DOHH2 (cell line): Measurements from ENCODE around the gene DCP1B.

Experiments
- H3F3A ChIP-seq: fragments of 200-600 bp; sonication (generic), shearing (Covaris generic); 2 replicates; pipeline ENCODE4 v1.6.0; 2016; ENCODE audit warnings: antibody characterized with exemption, mild to moderate bottlenecking; ENCODE audit not compliant: control insufficient read depth, insufficient read depth
- H3K27ac ChIP-seq: fragments of 200-600 bp; sonication (generic); 2 replicates; pipeline ENCODE4 v1.5.1; 2014; ENCODE audit warnings: low read depth, mild to moderate bottlenecking, low read length, moderate library complexity
- H3K27me3 ChIP-seq: fragments of 200-600 bp; sonication (generic); 2 replicates; pipeline ENCODE4 v1.6.1; 2014; ENCODE audit warnings: mild to moderate bottlenecking, low read length, mixed read lengths; ENCODE audit not compliant: control insufficient read depth
- H3K36me3 ChIP-seq: fragments of 200-600 bp; sonication (generic); 2 replicates; pipeline ENCODE4 v1.6.1; 2014; ENCODE audit warnings: mild to moderate bottlenecking, low read length, moderate library complexity, mixed read lengths; ENCODE audit not compliant: control insufficient read depth
- H3K4me1 ChIP-seq: fragments of 200-600 bp; sonication (generic); 2 replicates; pipeline ENCODE4 v1.6.1; 2014; ENCODE audit warnings: mild to moderate bottlenecking, low read length, mixed read lengths; ENCODE audit not compliant: control insufficient read depth
- H3K4me2 ChIP-seq: fragments of 200-600 bp; sonication (generic); 2 replicates; pipeline ENCODE4 v1.6.0; 2014; ENCODE audit warnings: mild to moderate bottlenecking, low read length, moderate library complexity
- H3K4me3 ChIP-seq: fragments of 200-600 bp; sonication (generic); 2 replicates; pipeline ENCODE4 v1.5.1; 2014; ENCODE audit warnings: mild to moderate bottlenecking, low read length, mixed read lengths
- H3K79me2 ChIP-seq: fragments of 200-600 bp; sonication (generic); 2 replicates; pipeline ENCODE4 v1.6.1; 2014; ENCODE audit warnings: mild to moderate bottlenecking, low read length, mixed read lengths; ENCODE audit not compliant: control insufficient read depth
- H3K9me2 ChIP-seq: fragments of 200-600 bp; sonication (generic); replicated peaks from 2 replicates; pipeline ENCODE4 v1.6.1; 2014; ENCODE audit warnings: mild to moderate bottlenecking, low read length, mixed read lengths; ENCODE audit not compliant: control insufficient read depth
- H3K9me3 ChIP-seq: fragments of 200-600 bp; sonication (generic); 2 replicates; pipeline ENCODE4 v1.6.1; 2014; ENCODE audit warnings: antibody characterized with exemption, low read length, mixed read lengths; ENCODE audit not compliant: control insufficient read depth, insufficient read depth
- H4K20me1 ChIP-seq: fragments of 200-600 bp; sonication (generic); 2 replicates; pipeline ENCODE4 v1.6.0; 2014; ENCODE audit warnings: low read depth, mild to moderate bottlenecking, antibody characterized with exemption, low read length, moderate library complexity; ENCODE audit not compliant: control insufficient read depth, insufficient read depth
- EZH2phosphoT487 ChIP-seq: fragments of 200-600 bp; sonication (generic); IDR thresholded peaks from 2 replicates; pipeline ENCODE4 v1.6.1; 2017; ENCODE audit warnings: borderline replicate concordance, mild to moderate bottlenecking, antibody characterized with exemption, low read length, moderate library complexity, mixed read lengths
- TF ChIP-seq, protein P1 (sequence below): fragments of 200-600 bp; sonication (generic); IDR thresholded peaks from one replicate; pipeline ENCODE4 v1.5.1; 2014; ENCODE audit warnings: antibody characterized with exemption, mild to moderate bottlenecking, low read depth, low read length; ENCODE audit not compliant: poor library complexity, severe bottlenecking

DCP1B gene

DNA sequence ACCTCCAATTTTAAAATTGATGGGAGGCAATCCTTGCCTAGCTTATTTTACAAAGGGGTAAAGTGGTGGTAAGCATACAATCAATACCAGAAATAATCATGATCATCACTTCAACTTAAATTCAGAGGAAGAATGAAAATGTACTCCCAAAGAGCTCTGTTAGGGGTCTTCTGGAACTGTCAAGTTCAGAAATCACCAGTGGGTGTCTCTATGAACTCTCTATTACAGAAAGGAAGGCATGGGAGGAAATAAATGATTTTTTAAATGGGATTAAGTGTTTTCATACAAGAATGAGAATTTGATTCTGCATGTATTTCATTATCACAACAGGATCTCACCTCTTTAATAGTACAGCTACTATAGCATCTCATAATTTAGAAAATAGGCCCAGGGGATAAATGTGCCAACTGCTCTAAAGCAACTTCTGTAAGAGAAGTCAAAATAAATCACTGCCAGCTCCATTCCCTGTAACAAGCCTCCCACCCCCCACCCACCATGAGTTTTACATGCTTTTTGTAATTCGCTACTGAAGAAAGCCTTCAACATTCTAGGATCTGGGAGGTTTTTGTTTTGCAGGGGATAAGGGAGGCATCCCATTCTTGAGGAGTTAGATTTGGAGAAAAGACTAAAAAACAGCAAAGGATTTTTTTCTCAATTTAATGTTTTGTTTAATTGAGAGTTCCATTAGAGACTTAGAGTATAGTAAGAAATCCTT lies 9.7 kb downstream of the DCP1B start:
- H3K4me1 ChIP-seq, result no peaks in the 10 kb centered on the region
- H3K79me2 ChIP-seq, result peaks cover 6% of the 10 kb centered on the region
- no peak overlapping the region for H3K4me2 ChIP-seq
- no peak overlapping the region for H3K27ac ChIP-seq
- no peaks in the 10 kb centered on the region for H3K9me3 ChIP-seq
- peaks cover 38% of the 10 kb centered on the region for H3K36me3 ChIP-seq
- no peaks in the 10 kb centered on the region for H3K27me3 ChIP-seq
- H4K20me1 ChIP-seq, result no peaks in the 10 kb centered on the region
- H3K4me3 ChIP-seq, result no peak overlapping the region
- no peaks in the 10 kb centered on the region for H3K9me2 ChIP-seq
- TF ChIP-seq, protein P1, sequence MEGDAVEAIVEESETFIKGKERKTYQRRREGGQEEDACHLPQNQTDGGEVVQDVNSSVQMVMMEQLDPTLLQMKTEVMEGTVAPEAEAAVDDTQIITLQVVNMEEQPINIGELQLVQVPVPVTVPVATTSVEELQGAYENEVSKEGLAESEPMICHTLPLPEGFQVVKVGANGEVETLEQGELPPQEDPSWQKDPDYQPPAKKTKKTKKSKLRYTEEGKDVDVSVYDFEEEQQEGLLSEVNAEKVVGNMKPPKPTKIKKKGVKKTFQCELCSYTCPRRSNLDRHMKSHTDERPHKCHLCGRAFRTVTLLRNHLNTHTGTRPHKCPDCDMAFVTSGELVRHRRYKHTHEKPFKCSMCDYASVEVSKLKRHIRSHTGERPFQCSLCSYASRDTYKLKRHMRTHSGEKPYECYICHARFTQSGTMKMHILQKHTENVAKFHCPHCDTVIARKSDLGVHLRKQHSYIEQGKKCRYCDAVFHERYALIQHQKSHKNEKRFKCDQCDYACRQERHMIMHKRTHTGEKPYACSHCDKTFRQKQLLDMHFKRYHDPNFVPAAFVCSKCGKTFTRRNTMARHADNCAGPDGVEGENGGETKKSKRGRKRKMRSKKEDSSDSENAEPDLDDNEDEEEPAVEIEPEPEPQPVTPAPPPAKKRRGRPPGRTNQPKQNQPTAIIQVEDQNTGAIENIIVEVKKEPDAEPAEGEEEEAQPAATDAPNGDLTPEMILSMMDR, result no peak
- no peak for TF ChIP-seq EZH2phosphoT487
- 0 out of 2 replicates have a peak, but pooled peaks cover 3% of the 10 kb centered on the region for H3F3A ChIP-seq

DNA sequence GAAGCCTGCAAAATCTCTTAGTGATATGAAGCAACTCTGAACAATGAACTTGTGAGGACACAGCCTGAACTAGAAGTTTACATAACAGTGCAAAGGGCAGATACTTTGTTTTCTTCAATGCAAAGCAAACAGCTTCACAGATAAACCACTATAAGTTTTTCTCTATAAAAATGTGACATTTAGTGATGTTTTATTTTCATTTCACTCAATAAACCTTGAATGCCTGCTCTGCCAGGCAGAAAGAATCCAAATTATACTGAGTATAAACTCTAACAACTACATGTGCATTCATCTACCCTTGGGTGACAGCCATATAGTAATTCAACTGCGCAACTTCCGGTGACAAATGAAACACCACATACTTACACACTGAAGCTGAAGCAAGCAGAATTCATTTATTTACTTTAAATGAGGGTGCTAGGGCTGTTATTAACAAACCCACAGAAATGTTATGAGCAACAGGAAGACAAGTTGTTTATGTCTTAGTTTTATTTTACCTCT lies 10.3 kb downstream of the DCP1B start:
- H3K4me2 ChIP-seq, result no peak overlapping the region
- H3K79me2 ChIP-seq, result peaks cover 5% of the 10 kb centered on the region
- H3K27ac ChIP-seq, result no peak overlapping the region
- H3K9me2 ChIP-seq, result no peaks in the 10 kb centered on the region
- peaks cover 44% of the 10 kb centered on the region for H3K36me3 ChIP-seq
- TF ChIP-seq, protein P1, result no peak
- TF ChIP-seq EZH2phosphoT487, result no peak
- 0 out of 2 replicates have a peak, but pooled peaks cover 3% of the 10 kb centered on the region for H3F3A ChIP-seq
- H3K27me3 ChIP-seq, result no peaks in the 10 kb centered on the region
- H3K4me1 ChIP-seq, result no peaks in the 10 kb centered on the region
- H3K4me3 ChIP-seq, result no peak overlapping the region
- H3K9me3 ChIP-seq, result no peaks in the 10 kb centered on the region
- no peaks in the 10 kb centered on the region for H4K20me1 ChIP-seq

DNA sequence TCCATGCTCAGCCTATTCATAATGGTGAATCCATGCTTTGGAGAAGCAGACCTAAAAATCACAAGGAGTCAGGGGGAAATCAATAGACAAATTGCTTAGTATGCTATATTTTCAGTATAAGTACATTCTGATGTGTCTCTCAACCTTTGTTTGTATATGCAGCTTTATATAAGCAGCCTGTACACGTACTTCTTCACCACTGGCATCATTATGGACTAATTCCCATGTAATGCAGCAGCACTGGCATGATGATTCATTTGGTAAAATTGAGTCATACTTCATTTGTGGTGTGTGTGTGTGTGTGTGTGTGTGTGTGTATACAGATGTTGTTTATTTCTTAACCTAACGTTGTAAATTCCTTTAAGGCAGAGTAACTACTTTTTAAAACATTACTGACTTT lies 10.9 kb downstream of the DCP1B start:
- Histone ChIP-seq H3K27ac (no peak overlapping the region), H3K9me2 (no peaks in the 10 kb centered on the region), H4K20me1 (no peaks in the 10 kb centered on the region), H3K27me3 (no peaks in the 10 kb centered on the region), H3F3A (0 out of 2 replicates have a peak, but pooled peaks cover 3% of the 10 kb centered on the region), H3K36me3 (peaks cover 50% of the 10 kb centered on the region), H3K4me1 (no peaks in the 10 kb centered on the region), H3K9me3 (0 out of 2 replicates have a peak, but pooled peaks cover 2% of the 10 kb centered on the region), H3K79me2 (peaks cover 1% of the 10 kb centered on the region; the same call in 1 of the 2 replicates), H3K4me2 (no peak overlapping the region), H3K4me3 (no peak overlapping the region)
- TF ChIP-seq EZH2phosphoT487, result no peak
- TF ChIP-seq, protein P1, result no peak
